ENCODE measurements around the gene STMP1.

The STMP1 gene

GRCh38 chr7:135707570-135707966, 45.3 kb downstream of the STMP1 start:
- TF ChIP-seq CTCF (IDR thresholded peaks at IDR 0.05; ENCODE audit: borderline replicate concordance, insufficient read depth, low read depth, low read length): no peak
- H3K4me3 ChIP-seq (ENCODE audit: low read depth, low read length): no peak overlapping the region

- H3K4me3 ChIP-seq (ENCODE audit: low read depth, low read length): no peak overlapping the region
- no peak for TF ChIP-seq CTCF (IDR thresholded peaks at IDR 0.05; ENCODE audit: borderline replicate concordance, insufficient read depth, low read depth, low read length)
These were observed 45.7 kb downstream of the STMP1 start for GRCh38 chr7:135708041-135708440.

- TF ChIP-seq CTCF (IDR thresholded peaks at IDR 0.05; ENCODE audit: borderline replicate concordance, insufficient read depth, low read depth, low read length): no peak
These were observed 47.2 kb downstream of the STMP1 start for GRCh38 chr7:135709508-135709907.

GRCh38 chr7:135710417-135711138, 48.3 kb downstream of the STMP1 start:
- TF ChIP-seq CTCF (IDR thresholded peaks at IDR 0.05; ENCODE audit: borderline replicate concordance, insufficient read depth, low read depth, low read length): peak; percentile 81
- no peak overlapping the region for H3K4me3 ChIP-seq (ENCODE audit: low read depth, low read length)

More at GRCh38 chr7:135709508-135709907, 47.2 kb downstream of the STMP1 start:
- no peak overlapping the region for H3K4me3 ChIP-seq (ENCODE audit: low read depth, low read length)

GRCh38 chr7:135711139-135711469, 48.8 kb downstream of the STMP1 start:
- no peak for TF ChIP-seq CTCF (IDR thresholded peaks at IDR 0.05; ENCODE audit: borderline replicate concordance, insufficient read depth, low read depth, low read length)
- H3K4me3 ChIP-seq (ENCODE audit: low read depth, low read length): no peak overlapping the region

GRCh38 chr7:135712182-135712782, 50.0 kb downstream of the STMP1 start:
- no peak overlapping the region for H3K4me3 ChIP-seq (ENCODE audit: low read depth, low read length)
- TF ChIP-seq CTCF (IDR thresholded peaks at IDR 0.05; ENCODE audit: borderline replicate concordance, insufficient read depth, low read depth, low read length): no peak

GRCh38 chr7:135712796-135713195, 50.5 kb downstream of the STMP1 start:
- TF ChIP-seq CTCF (IDR thresholded peaks at IDR 0.05; ENCODE audit: borderline replicate concordance, insufficient read depth, low read depth, low read length): no peak
- no peak overlapping the region for H3K4me3 ChIP-seq (ENCODE audit: low read depth, low read length)
